Measurements from ENCODE around the gene CNPY2.

- no peak for TF ChIP-seq CTCF (IDR thresholded peaks at IDR 0.05)
- no peak for TF ChIP-seq POLR2A (IDR thresholded peaks at IDR 0.05)
Observed at GRCh38 chr12:56299853-56300643, 15.7 kb downstream of the CNPY2 start, which contains the start of gene CS.
